Neural progenitor cell (in vitro differentiated cells): ENCODE data around the gene ZNF488. TPM values are rescaled to one million over a fixed set of nuclear protein-coding genes. Genes with fewer than 3 reads are reported as not detected.

Experiments used
- DNase-seq: peaks from one replicate; pipeline ENCODE4 v3.0.0-alpha.2; 2016; ENCODE audit warnings: low spot score
- H2AFZ ChIP-seq: fragments of 200-600 bp; sonication (generic); replicated peaks from 2 replicates; pipeline ENCODE4 v1.6.1; 2016; ENCODE audit warnings: antibody characterized with exemption
- H3F3A ChIP-seq: fragments of 200-600 bp; sonication (generic); 2 replicates; pipeline ENCODE4 v1.6.1; 2016; ENCODE audit warnings: antibody characterized with exemption, low read depth
- H3K27ac ChIP-seq: fragments of 200-600 bp; sonication (generic); 2 replicates; pipeline ENCODE4 v1.5.1; 2016; ENCODE audit warnings: mild to moderate bottlenecking
- H3K27me3 ChIP-seq: fragments of 200-600 bp; sonication (generic); 2 replicates; pipeline ENCODE4 v1.6.1; 2016; ENCODE audit warnings: mild to moderate bottlenecking, moderate library complexity
- H3K36me3 ChIP-seq: fragments of 200-600 bp; sonication (generic); 2 replicates; pipeline ENCODE4 v1.5.1; 2016
- H3K4me1 ChIP-seq: fragments of 200-600 bp; sonication (generic); 2 replicates; pipeline ENCODE4 v1.6.1; 2016; ENCODE audit warnings: mixed run types
- H3K4me2 ChIP-seq: fragments of 200-600 bp; sonication (generic); 2 replicates; pipeline ENCODE4 v1.6.1; 2016
- H3K4me3 ChIP-seq: fragments of 200-600 bp; sonication (generic); 2 replicates; pipeline ENCODE4 v1.5.1; 2016
- H3K79me2 ChIP-seq: fragments of 200-600 bp; sonication (generic); 2 replicates; pipeline ENCODE4 v1.6.1; 2016; ENCODE audit warnings: low read depth
- H3K9ac ChIP-seq: fragments of 200-600 bp; sonication (generic); 2 replicates; pipeline ENCODE4 v1.6.1; 2016
- H3K9me3 ChIP-seq: fragments of 200-600 bp; sonication (generic); 2 replicates; pipeline ENCODE4 v1.5.1; 2016; ENCODE audit warnings: low read depth
- H4K20me1 ChIP-seq: fragments of 200-600 bp; sonication (generic); 2 replicates; pipeline ENCODE4 v1.6.1; 2016; ENCODE audit warnings: low read depth
- H3K27ac Mint-ChIP-seq: 3 replicates; pipeline ENCODE4 v1.8.0; 2021; ENCODE audit warnings: mixed read lengths
- H3K27me3 Mint-ChIP-seq: 2 replicates; pipeline ENCODE4 v1.8.0; 2022; ENCODE audit warnings: low read depth, mild to moderate bottlenecking, inconsistent platforms, moderate library complexity, mixed read lengths; ENCODE audit not compliant: insufficient read depth
- H3K36me3 Mint-ChIP-seq: 3 replicates; pipeline ENCODE4 v1.8.0; 2021; ENCODE audit warnings: mixed read lengths
- H3K4me1 Mint-ChIP-seq: 3 replicates; pipeline ENCODE4 v1.8.0; 2021; ENCODE audit warnings: mixed read lengths
- H3K4me3 Mint-ChIP-seq: 3 replicates; pipeline ENCODE4 v1.8.0; 2021; ENCODE audit warnings: mild to moderate bottlenecking, moderate library complexity, mixed read lengths
- H3K9me3 Mint-ChIP-seq: 3 replicates; pipeline ENCODE4 v1.8.0; 2020; ENCODE audit warnings: mixed read lengths
- CTCF ChIP-seq: fragments of 200-600 bp; sonication (generic); IDR thresholded peaks from 2 replicates; pipeline ENCODE4 v1.5.1; 2017; ENCODE audit warnings: antibody characterized with exemption, mild to moderate bottlenecking
- EZH2 ChIP-seq: fragments of 200-600 bp; sonication (generic); IDR thresholded peaks from 2 replicates; pipeline ENCODE4 v1.6.1; 2017; ENCODE audit warnings: antibody characterized with exemption, mild to moderate bottlenecking, moderate library complexity
- EZH2phosphoT487 ChIP-seq: fragments of 200-600 bp; sonication (generic); IDR thresholded peaks from 2 replicates; pipeline ENCODE4 v1.6.1; 2017; ENCODE audit warnings: antibody characterized with exemption
- total RNA-seq: library from RNA; depleted of rRNA; stranded (reverse); fragments of >200 nt; gene quantifications from 2 replicates; pipeline ENCODE4 v1.2.3, GENCODE V29; 2015; ENCODE audit warnings: low replicate concordance

The ZNF488 gene
- total RNA-seq, 1 donor from 2014 or later, result not detected

- Histone ChIP-seq H3K9ac (no peak overlapping the region), H3K27me3 (no peaks in the 10 kb centered on the region), H4K20me1 (no peaks in the 10 kb centered on the region), H3K4me2 (no peak overlapping the region), H3K79me2 (no peaks in the 10 kb centered on the region), H3K36me3 (no peaks in the 10 kb centered on the region), H3K27ac (no peak overlapping the region), H3K4me3 (no peak overlapping the region), H3K9me3 (no peaks in the 10 kb centered on the region), H2AFZ (no peak overlapping the region), H3K4me1 (no peaks in the 10 kb centered on the region), H3F3A (no peaks in the 10 kb centered on the region)
- H3K27ac Mint-ChIP-seq, result no peak overlapping the region
- DNase-seq, result no peak
- TF ChIP-seq CTCF, result no peak
- no peak for TF ChIP-seq EZH2phosphoT487
- TF ChIP-seq EZH2, result no peak
- H3K4me3 Mint-ChIP-seq, result no peak overlapping the region
- peaks cover 12% of the 10 kb centered on the region for H3K4me1 Mint-ChIP-seq
- H3K36me3 Mint-ChIP-seq, result no peaks in the 10 kb centered on the region
- H3K27me3 Mint-ChIP-seq, result peaks cover 4% of the 10 kb centered on the region
- no peaks in the 10 kb centered on the region for H3K9me3 Mint-ChIP-seq
Observed at GRCh38 chr10:47413531-47414226, 29.6 kb upstream of the ZNF488 start.

- Histone ChIP-seq H3K9me3 (no peaks in the 10 kb centered on the region), H2AFZ (no peak overlapping the region), H3F3A (no peaks in the 10 kb centered on the region), H3K79me2 (no peaks in the 10 kb centered on the region), H3K27ac (no peak overlapping the region), H4K20me1 (no peaks in the 10 kb centered on the region), H3K9ac (no peak overlapping the region), H3K36me3 (no peaks in the 10 kb centered on the region), H3K4me3 (no peak overlapping the region), H3K27me3 (no peaks in the 10 kb centered on the region), H3K4me1 (no peaks in the 10 kb centered on the region), H3K4me2 (no peak overlapping the region)
- Mint-ChIP-seq H3K9me3 (no peaks in the 10 kb centered on the region), H3K4me3 (no peak overlapping the region), H3K4me1 (peaks cover 12% of the 10 kb centered on the region), H3K36me3 (no peaks in the 10 kb centered on the region), H3K27me3 (peaks cover 4% of the 10 kb centered on the region), H3K27ac (no peak overlapping the region)
- no peak for DNase-seq
- TF ChIP-seq EZH2phosphoT487, result no peak
- TF ChIP-seq CTCF, result no peak
- TF ChIP-seq EZH2, result no peak
Observed at GRCh38 chr10:47412869-47413268, 28.8 kb upstream of the ZNF488 start.

GRCh38 chr10:47412177-47412730, 28.2 kb upstream of the ZNF488 start:
- Mint-ChIP-seq H3K36me3 (no peaks in the 10 kb centered on the region), H3K4me1 (peaks cover 12% of the 10 kb centered on the region), H3K27me3 (peaks cover 4% of the 10 kb centered on the region), H3K9me3 (no peaks in the 10 kb centered on the region), H3K4me3 (no peak overlapping the region), H3K27ac (no peak overlapping the region)
- Histone ChIP-seq H2AFZ (no peak overlapping the region), H3K9me3 (no peaks in the 10 kb centered on the region), H3K9ac (no peak overlapping the region), H3K4me1 (no peaks in the 10 kb centered on the region), H3K4me2 (no peak overlapping the region), H3K79me2 (no peaks in the 10 kb centered on the region), H3K27me3 (no peaks in the 10 kb centered on the region), H3K36me3 (no peaks in the 10 kb centered on the region), H3F3A (no peaks in the 10 kb centered on the region), H3K27ac (no peak overlapping the region), H3K4me3 (no peak overlapping the region), H4K20me1 (no peaks in the 10 kb centered on the region)
- DNase-seq, result no peak
- TF ChIP-seq CTCF (no peak), EZH2phosphoT487 (no peak), EZH2 (no peak)
